Measurements from ENCODE around the gene SKOR1. TPM values are rescaled to one million over a fixed set of nuclear protein-coding genes. Genes with fewer than 3 reads are reported as not detected.

Gene SKOR1
- total and polyA plus RNA-seq, 2 of the 8 experiments (the other 6 are each of a cell fraction or from before 2014, with no cell fraction given): 0.03 to 0.11 TPM

GRCh38 chr15:67883234-67883773 lies 58.0 kb downstream of the SKOR1 start (continued):
- TF ChIP-seq CHD7 (IDR thresholded peaks at IDR 0.05; ENCODE audit: insufficient replicate concordance, low read length) (no peak), GTF2F1 (IDR thresholded peaks at IDR 0.05; ENCODE audit: borderline replicate concordance, low read depth, low read length) (no peak)
